Hepatocyte (in vitro differentiated cells): ENCODE measurements around the gene PKN1.

Source experiments
- EZH2 ChIP-seq: fragments of 200-600 bp; sonication (generic); IDR thresholded peaks from 2 replicates; pipeline ENCODE4 v1.6.1; 2016; ENCODE audit warnings: antibody characterized with exemption, mild to moderate bottlenecking, borderline replicate concordance
- TF ChIP-seq, protein P1 (sequence below): fragments of 200-600 bp; sonication (generic); IDR thresholded peaks from 2 replicates; pipeline ENCODE4 v1.5.1; 2016; ENCODE audit warnings: antibody characterized with exemption, mild to moderate bottlenecking; ENCODE audit not compliant: poor library complexity

DNA sequence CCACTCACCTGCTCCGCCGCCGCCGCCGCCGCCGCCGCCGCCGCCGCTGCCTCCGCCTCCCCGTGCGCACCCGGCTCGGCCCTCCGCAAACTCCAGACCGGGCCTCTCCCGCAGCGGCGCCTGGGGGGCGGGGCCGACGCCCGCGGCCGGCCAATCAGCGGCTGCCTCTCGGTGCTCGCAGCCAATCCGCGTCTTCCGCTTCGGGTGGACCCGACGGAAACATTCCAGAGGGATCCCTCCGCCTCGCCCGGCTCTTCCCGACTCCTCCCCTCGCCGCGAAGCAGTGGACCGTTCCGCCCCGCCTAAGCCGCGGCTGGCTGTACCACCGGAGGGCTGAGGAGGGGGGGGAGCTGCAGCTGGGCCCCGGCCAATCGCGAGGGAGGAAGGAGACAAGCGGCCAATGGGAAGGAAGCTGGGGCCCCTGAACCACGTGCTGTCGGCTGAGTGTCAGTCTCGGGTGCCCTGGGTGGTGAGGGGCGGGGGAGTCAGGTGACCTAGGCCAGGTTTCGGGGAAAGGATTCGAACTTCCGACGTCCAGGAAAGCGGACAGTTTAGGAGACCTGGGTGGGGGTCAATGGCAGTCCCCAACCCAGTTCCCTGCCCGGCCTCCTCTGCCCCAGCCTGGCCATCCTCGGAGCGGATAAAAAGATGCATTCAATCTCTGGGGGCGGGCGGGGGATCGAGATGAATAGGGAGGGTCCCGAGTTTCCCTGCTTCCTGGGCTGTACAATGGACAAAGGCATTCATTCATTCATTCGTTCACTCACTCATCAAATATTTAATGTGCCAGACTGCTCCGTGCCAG, 63.1 kb downstream of the PKN1 start, which contains the start of gene GIPC1:
- no peak for TF ChIP-seq EZH2
- TF ChIP-seq, protein P1, sequence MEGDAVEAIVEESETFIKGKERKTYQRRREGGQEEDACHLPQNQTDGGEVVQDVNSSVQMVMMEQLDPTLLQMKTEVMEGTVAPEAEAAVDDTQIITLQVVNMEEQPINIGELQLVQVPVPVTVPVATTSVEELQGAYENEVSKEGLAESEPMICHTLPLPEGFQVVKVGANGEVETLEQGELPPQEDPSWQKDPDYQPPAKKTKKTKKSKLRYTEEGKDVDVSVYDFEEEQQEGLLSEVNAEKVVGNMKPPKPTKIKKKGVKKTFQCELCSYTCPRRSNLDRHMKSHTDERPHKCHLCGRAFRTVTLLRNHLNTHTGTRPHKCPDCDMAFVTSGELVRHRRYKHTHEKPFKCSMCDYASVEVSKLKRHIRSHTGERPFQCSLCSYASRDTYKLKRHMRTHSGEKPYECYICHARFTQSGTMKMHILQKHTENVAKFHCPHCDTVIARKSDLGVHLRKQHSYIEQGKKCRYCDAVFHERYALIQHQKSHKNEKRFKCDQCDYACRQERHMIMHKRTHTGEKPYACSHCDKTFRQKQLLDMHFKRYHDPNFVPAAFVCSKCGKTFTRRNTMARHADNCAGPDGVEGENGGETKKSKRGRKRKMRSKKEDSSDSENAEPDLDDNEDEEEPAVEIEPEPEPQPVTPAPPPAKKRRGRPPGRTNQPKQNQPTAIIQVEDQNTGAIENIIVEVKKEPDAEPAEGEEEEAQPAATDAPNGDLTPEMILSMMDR, result no peak
